Measurements from ENCODE around the gene NUP210L. TPM values are rescaled to one million over a fixed set of nuclear protein-coding genes. Genes with fewer than 3 reads are reported as not detected.

The NUP210L gene
- total RNA-seq, 1 donor from 2014 or later, result not detected

DNA sequence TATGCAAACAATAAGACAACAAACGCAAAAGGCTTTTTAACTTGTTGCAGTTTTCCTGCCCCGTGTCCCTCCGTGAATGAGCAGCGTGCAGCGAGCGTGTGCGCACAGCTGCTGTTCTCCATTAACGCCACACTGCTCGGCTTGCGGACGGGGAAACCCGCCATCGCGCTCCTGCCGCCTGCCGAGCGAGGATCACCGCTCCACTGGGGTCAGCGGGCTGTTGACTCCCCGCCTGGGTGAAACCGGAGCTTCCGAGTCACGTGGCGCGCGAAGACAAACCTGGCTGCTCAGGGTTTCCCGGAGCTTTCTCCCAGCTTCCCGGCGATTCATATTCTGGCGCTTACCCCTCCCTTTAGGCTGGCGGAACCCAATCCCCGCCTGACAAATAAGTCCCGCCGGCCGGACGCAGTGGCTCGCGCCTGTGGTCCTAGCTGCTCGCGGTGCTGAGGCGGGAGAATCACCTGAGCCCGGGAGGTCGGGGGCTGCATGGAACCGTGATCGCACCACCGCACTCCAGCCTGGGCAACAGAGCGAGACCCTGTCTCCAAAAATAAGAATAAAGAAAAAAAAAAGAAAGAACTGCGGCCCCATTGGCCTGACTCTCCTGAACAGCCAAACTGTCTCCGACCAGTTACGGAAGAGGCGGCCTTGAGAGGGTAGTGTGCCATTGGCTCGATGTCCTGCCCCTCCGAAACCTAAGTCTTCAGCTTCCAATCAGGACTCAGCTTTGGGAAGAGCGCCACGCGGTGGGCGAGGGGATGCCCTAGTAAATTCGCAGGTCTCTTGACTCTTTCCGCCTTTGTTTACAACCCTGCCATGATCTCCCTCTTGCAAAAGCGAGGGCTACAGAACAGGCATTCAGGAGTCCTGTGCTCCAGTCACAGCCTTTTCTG is 187.5 kb downstream of the NUP210L start, which contains the start of gene CREB3L4:
Gene CREB3L4 (plus strand): TSS at position 796 of the 893 bp plus-strand sequence. CDS start 624 bp downstream, outside the sequence.
- no peaks in the 10 kb centered on the region for H3K27me3 ChIP-seq
- Mint-ChIP-seq H3K27me3 (ENCODE audit: insufficient read depth, low read depth) (no peaks in the 10 kb centered on the region), H3K9me3 (no peaks in the 10 kb centered on the region), H3K36me3 (peaks cover 10% of the 10 kb centered on the region), H3K4me1 (peaks cover 55% of the 10 kb centered on the region), H3K27ac (peak within 1 kb of the TSS; percentile 99), H3K4me3 (peak within 1 kb of the TSS; percentile 96)
- no peaks in the 10 kb centered on the region for H3K36me3 ChIP-seq
- peak within 1 kb of the TSS; percentile 64 for H3K4me3 ChIP-seq
- no peaks in the 10 kb centered on the region for H4K20me1 ChIP-seq (ENCODE audit: low read depth)
- H3K79me2 ChIP-seq (ENCODE audit: low read depth), result peaks cover 53% of the 10 kb centered on the region
- peak; percentile 97 for DNase-seq (ENCODE audit: low spot score)
- peaks cover 24% of the 10 kb centered on the region for H3K4me1 ChIP-seq
- peak within 1 kb of the TSS; percentile 94 for H3K27ac ChIP-seq
- peak within 1 kb of the TSS; percentile 98 for H3K4me2 ChIP-seq
- H3K9ac ChIP-seq, result peak within 1 kb of the TSS; percentile 47
- H3K9me3 ChIP-seq (ENCODE audit: low read depth), result no peaks in the 10 kb centered on the region
- peaks cover 48% of the 10 kb centered on the region for H3F3A ChIP-seq (ENCODE audit: low read depth)
- TF ChIP-seq EZH2 (IDR thresholded peaks at IDR 0.05), result no peak
- TF ChIP-seq, protein P1, sequence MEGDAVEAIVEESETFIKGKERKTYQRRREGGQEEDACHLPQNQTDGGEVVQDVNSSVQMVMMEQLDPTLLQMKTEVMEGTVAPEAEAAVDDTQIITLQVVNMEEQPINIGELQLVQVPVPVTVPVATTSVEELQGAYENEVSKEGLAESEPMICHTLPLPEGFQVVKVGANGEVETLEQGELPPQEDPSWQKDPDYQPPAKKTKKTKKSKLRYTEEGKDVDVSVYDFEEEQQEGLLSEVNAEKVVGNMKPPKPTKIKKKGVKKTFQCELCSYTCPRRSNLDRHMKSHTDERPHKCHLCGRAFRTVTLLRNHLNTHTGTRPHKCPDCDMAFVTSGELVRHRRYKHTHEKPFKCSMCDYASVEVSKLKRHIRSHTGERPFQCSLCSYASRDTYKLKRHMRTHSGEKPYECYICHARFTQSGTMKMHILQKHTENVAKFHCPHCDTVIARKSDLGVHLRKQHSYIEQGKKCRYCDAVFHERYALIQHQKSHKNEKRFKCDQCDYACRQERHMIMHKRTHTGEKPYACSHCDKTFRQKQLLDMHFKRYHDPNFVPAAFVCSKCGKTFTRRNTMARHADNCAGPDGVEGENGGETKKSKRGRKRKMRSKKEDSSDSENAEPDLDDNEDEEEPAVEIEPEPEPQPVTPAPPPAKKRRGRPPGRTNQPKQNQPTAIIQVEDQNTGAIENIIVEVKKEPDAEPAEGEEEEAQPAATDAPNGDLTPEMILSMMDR (IDR thresholded peaks at IDR 0.05), result peak; percentile 55
- H2AFZ ChIP-seq (replicated peaks), result peak within 1 kb of the TSS; percentile 77

DNA sequence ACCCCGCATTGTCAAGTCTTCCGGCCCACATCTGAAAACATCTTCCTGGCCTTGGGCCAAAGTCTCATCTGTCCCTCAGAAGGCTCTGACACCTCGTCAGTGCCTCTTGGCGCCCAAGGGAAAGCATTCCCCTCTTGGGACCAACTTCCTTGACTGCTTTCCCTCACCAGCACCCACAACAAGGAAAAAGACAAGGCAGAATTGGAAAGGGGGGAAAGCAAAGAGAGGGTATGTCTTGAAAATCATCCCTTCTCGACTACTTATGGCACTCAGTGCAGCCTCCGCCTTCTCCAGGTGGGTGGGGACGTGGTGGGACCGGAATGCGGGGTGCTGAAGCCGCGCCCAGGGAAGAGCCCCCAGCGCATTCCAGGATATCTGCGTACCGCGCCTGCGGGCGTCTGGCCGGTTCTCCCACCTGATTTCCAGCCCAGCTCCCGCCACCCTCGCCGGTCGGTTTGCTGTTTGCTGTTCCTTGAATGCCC is 191.0 kb downstream of the NUP210L start:
- no peak for TF ChIP-seq EZH2phosphoT487 (IDR thresholded peaks at IDR 0.05)
- TF ChIP-seq, protein P1 (IDR thresholded peaks at IDR 0.05), result no peak
- TF ChIP-seq EZH2 (IDR thresholded peaks at IDR 0.05), result no peak
- H3K27ac ChIP-seq, result peak overlapping the region; percentile 94
- H4K20me1 ChIP-seq (ENCODE audit: low read depth), result peaks cover 7% of the 10 kb centered on the region
- peak overlapping the region; percentile 97 for H3K27ac Mint-ChIP-seq
- H3K4me1 Mint-ChIP-seq, result peaks cover 66% of the 10 kb centered on the region
- no peaks in the 10 kb centered on the region for H3K9me3 ChIP-seq (ENCODE audit: low read depth)
- H3K4me2 ChIP-seq, result peak overlapping the region; percentile 91
- peak; percentile 85 for DNase-seq (ENCODE audit: low spot score)
- H3K9ac ChIP-seq, result peak overlapping the region; percentile 17
- peaks cover 7% of the 10 kb centered on the region for H3K27me3 Mint-ChIP-seq (ENCODE audit: insufficient read depth, low read depth)
- H3K79me2 ChIP-seq (ENCODE audit: low read depth), result peaks cover 67% of the 10 kb centered on the region
- H3F3A ChIP-seq (ENCODE audit: low read depth), result peaks cover 55% of the 10 kb centered on the region
- no peaks in the 10 kb centered on the region for H3K9me3 Mint-ChIP-seq
- peak overlapping the region; percentile 19 for H2AFZ ChIP-seq (replicated peaks)
- no peaks in the 10 kb centered on the region for H3K36me3 ChIP-seq
- H3K4me1 ChIP-seq, result peaks cover 33% of the 10 kb centered on the region
- H3K4me3 ChIP-seq, result peak overlapping the region; percentile 63
- peak overlapping the region; percentile 88 for H3K4me3 Mint-ChIP-seq
- no peaks in the 10 kb centered on the region for H3K27me3 ChIP-seq
- H3K36me3 Mint-ChIP-seq, result peaks cover 19% of the 10 kb centered on the region

DNA sequence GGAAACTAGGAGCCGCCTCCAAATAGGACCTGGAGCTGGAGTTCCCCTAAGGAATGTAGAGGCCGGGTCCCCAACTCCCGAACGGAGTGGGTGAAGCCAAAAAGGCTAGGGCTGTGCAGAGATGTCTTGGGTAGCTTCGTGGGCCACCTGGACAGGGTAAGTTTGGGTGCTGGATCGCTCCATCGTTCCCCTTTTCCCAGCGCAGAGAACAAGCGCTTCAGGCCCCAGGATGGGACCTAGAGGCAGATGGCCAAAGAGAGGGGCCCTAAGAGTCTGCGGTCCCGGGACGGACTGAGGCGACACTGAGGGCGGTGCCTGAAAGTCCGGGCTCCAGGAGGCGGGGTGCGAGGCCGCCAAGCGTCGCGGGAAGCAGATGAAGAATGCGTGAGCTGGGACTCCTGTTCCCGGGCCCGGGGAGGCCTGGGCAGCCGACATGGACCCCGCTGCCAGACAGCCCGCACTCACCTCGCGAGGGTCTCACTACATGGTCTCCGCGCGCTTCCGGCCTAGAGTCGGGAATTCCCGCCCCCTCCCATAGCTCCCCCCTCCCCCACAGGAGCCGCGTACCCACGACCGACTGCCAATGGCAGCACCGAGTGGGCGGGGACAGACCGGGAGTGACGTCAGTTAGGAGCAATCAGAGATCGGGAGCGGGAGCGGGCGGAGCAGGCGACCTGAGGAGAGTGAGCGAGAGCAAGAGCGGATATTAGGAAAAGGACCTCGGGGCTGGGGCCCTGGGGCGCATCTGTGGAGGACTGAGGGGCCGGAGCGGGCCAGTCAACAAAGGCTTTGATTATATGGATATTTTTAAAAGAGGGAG is 191.6 kb downstream of the NUP210L start, which contains the start of gene SLC39A1:
Gene SLC39A1 (minus strand): TSS at position 508 of the 820 bp plus-strand sequence. CDS start 822 bp downstream, outside the sequence.
- Histone ChIP-seq H3K9me3 (ENCODE audit: low read depth) (no peaks in the 10 kb centered on the region), H3K4me1 (peaks cover 27% of the 10 kb centered on the region), H3K4me2 (peak within 1 kb of the TSS; percentile 91), H3K4me3 (peak within 1 kb of the TSS; percentile 63), H2AFZ (replicated peaks) (peak within 1 kb of the TSS; percentile 19), H3K9ac (peak within 1 kb of the TSS; percentile 71), H3K27ac (peak within 1 kb of the TSS; percentile 94), H4K20me1 (ENCODE audit: low read depth) (peaks cover 7% of the 10 kb centered on the region), H3K27me3 (no peaks in the 10 kb centered on the region), H3K79me2 (ENCODE audit: low read depth) (peaks cover 61% of the 10 kb centered on the region), H3K36me3 (no peaks in the 10 kb centered on the region), H3F3A (ENCODE audit: low read depth) (peaks cover 58% of the 10 kb centered on the region)
- DNase-seq (ENCODE audit: low spot score), result peak; percentile 99
- peaks cover 19% of the 10 kb centered on the region for H3K36me3 Mint-ChIP-seq
- H3K9me3 Mint-ChIP-seq, result no peaks in the 10 kb centered on the region
- no peak for TF ChIP-seq EZH2 (IDR thresholded peaks at IDR 0.05)
- TF ChIP-seq, protein P1 (IDR thresholded peaks at IDR 0.05), result no peak
- TF ChIP-seq EZH2phosphoT487 (IDR thresholded peaks at IDR 0.05), result no peak
- peak within 1 kb of the TSS; percentile 97 for H3K27ac Mint-ChIP-seq
- peak within 1 kb of the TSS; percentile 88 for H3K4me3 Mint-ChIP-seq
- peaks cover 63% of the 10 kb centered on the region for H3K4me1 Mint-ChIP-seq
- H3K27me3 Mint-ChIP-seq (ENCODE audit: insufficient read depth, low read depth), result peaks cover 7% of the 10 kb centered on the region
